Endothelial cell of umbilical vein (primary cell): ENCODE data around the gene PLCD4. TPM values are rescaled to one million over a fixed set of nuclear protein-coding genes. Genes with fewer than 3 reads are reported as not detected.

Experiments used
- BruUV-seq: library from RNA; stranded (reverse); fragments of 400-500 nt; replicated peaks from 2 replicates; lab custom pipeline; 2021; lab: Mats Ljungman, UMichigan
- CTCF ChIA-PET: fragments of 300-600, 350-600 bp; sonication (Branson Sonifier 250); formaldehyde crosslinking; loops from one replicate; lab custom pipeline; 2021; ENCODE audit warnings: antibody characterized with exemption, inconsistent platforms; lab: Charles Lee
- POLR2A ChIA-PET: fragments of 300-600, 350-600 bp; sonication (Branson Sonifier 250); formaldehyde crosslinking; loops from one replicate; lab custom pipeline; 2021; ENCODE audit warnings: antibody characterized with exemption, inconsistent platforms; lab: Charles Lee
- DNase-seq: peaks from one replicate; pipeline ENCODE4 v3.0.0-alpha.2; 2011; ENCODE audit warnings: low read depth, low spot score
- FAIRE-seq: peaks from 2 replicates; lab custom pipeline; 2011; peaks lifted over from hg19 to GRCh38; lab: Jason Lieb, UNC
- H2AFZ ChIP-seq: 2 replicates; pipeline ENCODE4 v1.6.0; 2012; ENCODE audit warnings: low read depth, low read length, control low read depth, inconsistent platforms
- H3K27ac ChIP-seq: 2 replicates; pipeline ENCODE4 v1.5.1; 2011; ENCODE audit warnings: low read depth, mild to moderate bottlenecking, control low read depth, low read length, moderate library complexity; ENCODE audit not compliant: insufficient read depth
- H3K27me3 ChIP-seq, 2 experiments: 2 replicates each; pipeline versions ENCODE4 v1.6.0 to v1.6.1; 2011; ENCODE audit warnings: low read length in 2 of 2, mixed read lengths in 1 of 2; ENCODE audit not compliant: control insufficient read depth in 2 of 2, insufficient read depth in 2 of 2
- H3K36me3 ChIP-seq, 2 experiments: 2 replicates in 1 of 2; 3 replicates in 1 of 2; pipeline ENCODE4 v1.5.1; 2011; ENCODE audit warnings: low read length in 2 of 2, mild to moderate bottlenecking in 1 of 2, moderate library complexity in 1 of 2; ENCODE audit not compliant: control insufficient read depth in 2 of 2, insufficient read depth in 2 of 2; ENCODE audit errors: extremely low read depth in 1 of 2
- H3K4me1 ChIP-seq: 3 replicates; pipeline ENCODE4 v1.5.1; 2011; ENCODE audit warnings: mild to moderate bottlenecking, low read length; ENCODE audit not compliant: control insufficient read depth, insufficient read depth; ENCODE audit errors: extremely low read depth
- H3K4me2 ChIP-seq: 2 replicates; pipeline ENCODE4 v1.6.1; 2011; ENCODE audit warnings: low read length, control low read depth, mixed read lengths; ENCODE audit not compliant: insufficient read depth
- H3K4me3 ChIP-seq, 3 experiments: fragments of 200-600 bp in 1 of 3; sonication (generic), shearing (Covaris generic) in 1 of 3; replicated peaks in 1 of 3; 2 replicates each; pipeline ENCODE4 v1.5.1; 2011 to 2016; ENCODE audit warnings: control low read depth in 3 of 3, low read length in 3 of 3, mild to moderate bottlenecking in 2 of 3, inconsistent platforms in 1 of 3, low read depth in 1 of 3, moderate library complexity in 1 of 3; ENCODE audit not compliant: insufficient read depth in 1 of 3
- H3K79me2 ChIP-seq: 2 replicates; pipeline ENCODE4 v1.6.0; 2012; ENCODE audit warnings: low read length, inconsistent platforms; ENCODE audit not compliant: control insufficient read depth, insufficient read depth
- H3K9ac ChIP-seq: replicated peaks from 2 replicates; pipeline ENCODE3; 2011; ENCODE audit warnings: low read length, control low read depth; ENCODE audit not compliant: insufficient read depth; ENCODE audit errors: extremely low read depth
- H3K9me1 ChIP-seq: replicated peaks from 3 replicates; pipeline ENCODE4 v1.6.0; 2011; ENCODE audit warnings: mild to moderate bottlenecking, low read length; ENCODE audit not compliant: control insufficient read depth, insufficient read depth; ENCODE audit errors: extremely low read depth
- H3K9me3 ChIP-seq: replicated peaks from 2 replicates; pipeline ENCODE4 v1.5.1; 2012; ENCODE audit warnings: low read length, inconsistent platforms; ENCODE audit not compliant: control insufficient read depth, insufficient read depth
- H4K20me1 ChIP-seq: replicated peaks from 2 replicates; pipeline ENCODE3; 2011; ENCODE audit warnings: mild to moderate bottlenecking, low read length; ENCODE audit not compliant: control insufficient read depth, insufficient read depth; ENCODE audit errors: extremely low read depth
- CTCF ChIP-seq, 2 donors: IDR thresholded peaks; 1 replicate in 1 of 2; 2 replicates in 1 of 2; pipeline ENCODE4 v1.5.1; 2011; ENCODE audit warnings: low read length in 2 of 2, mild to moderate bottlenecking in 2 of 2, moderate library complexity in 2 of 2, control low read depth in 1 of 2, inconsistent platforms in 1 of 2, low read depth in 1 of 2; ENCODE audit not compliant: insufficient read depth in 1 of 2; ENCODE audit errors: extremely low read depth in 1 of 2
- EZH2 ChIP-seq: IDR thresholded peaks from 2 replicates; pipeline ENCODE4 v1.6.1; 2012; ENCODE audit warnings: borderline replicate concordance, low read depth, mild to moderate bottlenecking, moderate library complexity, low read length, inconsistent platforms; ENCODE audit not compliant: severe bottlenecking
- FOS ChIP-seq: IDR thresholded peaks from 2 replicates; pipeline ENCODE4 v1.6.1; 2011; ENCODE audit warnings: mild to moderate bottlenecking, low read length, moderate library complexity, borderline replicate concordance; ENCODE audit not compliant: insufficient read depth
- GATA2 ChIP-seq: IDR thresholded peaks from 2 replicates; pipeline ENCODE4 v1.7.0; 2011; ENCODE audit warnings: low read depth, mild to moderate bottlenecking, moderate library complexity, mixed read lengths, low read length; ENCODE audit not compliant: insufficient read length, insufficient read depth
- JUN ChIP-seq: IDR thresholded peaks from 2 replicates; pipeline ENCODE4 v1.6.1; 2011; ENCODE audit warnings: borderline replicate concordance, low read depth; ENCODE audit not compliant: insufficient read length, insufficient read depth
- MAX ChIP-seq: IDR thresholded peaks from 2 replicates; pipeline ENCODE4 v1.6.1; 2011; ENCODE audit not compliant: insufficient read depth, insufficient read length
- MYC ChIP-seq: IDR thresholded peaks from one replicate; pipeline ENCODE4 v1.6.1; 2011; ENCODE audit warnings: mild to moderate bottlenecking, low read depth, low read length
- POLR2A ChIP-seq: IDR thresholded peaks from 2 replicates; pipeline ENCODE4 v1.6.1; 2012; ENCODE audit warnings: low read depth, mild to moderate bottlenecking, control low read depth, low read length
- POLR2AphosphoS5 ChIP-seq: IDR thresholded peaks from 2 replicates; pipeline ENCODE4 v1.6.1; 2012; ENCODE audit warnings: low read depth, mild to moderate bottlenecking, control low read depth, low read length, moderate library complexity; ENCODE audit not compliant: insufficient read depth
- dilution Hi-C: fragments of 300-500 bp; cut with MboI; formaldehyde crosslinking; loops from one replicate; pipeline ENCODE4 v1.15.0; 2019; ENCODE audit warnings: low sequenced_read_pairs; ENCODE audit not compliant: extremely low pct_ligation_motif_present
- intact Hi-C: fragments of 100-400 bp; cut with micrococcal nuclease; formaldehyde crosslinking; loops from one replicate; pipeline ENCODE4 v1.10.0; 2022
- polyA plus RNA-seq, 4 experiments: library from polyadenylated mRNA; depleted of rRNA in 3 of 4; stranded (reverse) in 3 of 4; unstranded in 1 of 4; fragments of >200 nt; gene quantifications; 2 replicates each; pipeline versions ENCODE4 v1.2.1 to v1.2.3, GENCODE V29; 2011 to 2012; ENCODE audit warnings: missing spikeins in 1 of 4
- total RNA-seq: library from RNA; stranded (reverse); gene quantifications from 2 replicates; pipeline ENCODE4 v1.2.3, GENCODE V29; 2021

PLCD4 gene
- total and polyA plus RNA-seq, 2 donors (not counting 3 experiments of a cell fraction or from before 2014, with no cell fraction given) = 2.2 to 3.1 TPM

GRCh38 chr2:218659988-218660358 lies 52.3 kb downstream of the PLCD4 start:
- DNase-seq (no peak), FAIRE-seq (no peak)
- H3K27me3 ChIP-seq = no peaks in the 10 kb centered on the region
- peak overlapping the region; percentile 71 for H2AFZ ChIP-seq
- peaks cover 34% of the 10 kb centered on the region for H3K79me2 ChIP-seq
- H3K27ac ChIP-seq = no peak overlapping the region
- peak overlapping the region; percentile 74 to 95 (median 87) for H3K4me3 ChIP-seq
- H3K9me1 ChIP-seq = no peaks in the 10 kb centered on the region
- CTCF ChIA-PET = interaction anchor here (0.6 to 4.8 kb wide), 17 partner anchors 9 to 728 kb away, joined by 3 to 99 read pairs (median 5); partner anchors contain the start of genes CYP27A1, DNPEP, PLCD4 and RNF25
- TF ChIP-seq POLR2AphosphoS5 (no peak), FOS (no peak), EZH2 (no peak), MYC (no peak), CTCF (IDR thresholded peaks at IDR 0.05; ENCODE audit: extremely low read depth in 1 of 2, insufficient read depth in 1 of 2, low read depth in 1 of 2, low read length in 2 of 2) (no peak), GATA2 (no peak), MAX (no peak), POLR2A (no peak), JUN (no peak)
- dilution Hi-C loops (no loop called here), intact Hi-C loops (loop anchor here (1.0 kb wide), 3 partner anchors 12 to 29 kb away; partner anchors contain the start of genes RNF25 and STK36)
- BruUV-seq = TSS peak; percentile 51
- POLR2A ChIA-PET = interaction anchor here (0.7 to 1.3 kb wide), 4 partner anchors 12 to 727 kb away, joined by 3 to 5 read pairs (median 4); partner anchors contain the start of genes DNPEP, PLCD4, RNF25 and STK36
- peaks cover 24 to 35% of the 10 kb centered on the region in 2 experiments for H3K36me3 ChIP-seq
- peak overlapping the region; percentile 73 for H3K4me2 ChIP-seq
- no peaks in the 10 kb centered on the region for H4K20me1 ChIP-seq
- peak overlapping the region; percentile 56 for H3K9ac ChIP-seq
- no peaks in the 10 kb centered on the region for H3K9me3 ChIP-seq
- peaks cover 9% of the 10 kb centered on the region for H3K4me1 ChIP-seq
